Right kidney (tissue), 9 donors: ENCODE data around the gene COL23A1.

Experiments
- DNase-seq: peaks from one replicate; pipeline ENCODE4 v3.0.0-alpha.2; 2016
- long read RNA-seq, 8 donors: transcript quantifications; one replicate each; lab custom pipeline, GENCODE V29; 2026

COL23A1 gene
- long read RNA-seq, donor 1, result 0 reads
- long read RNA-seq, donor 2, result 0 reads
- long read RNA-seq, donor 3, result 0 reads
- long read RNA-seq, donor 4, result 0 reads
- long read RNA-seq, donor 5, result 0 reads
- long read RNA-seq, donor 6, result 0 reads
- long read RNA-seq, donor 7, result 0 reads
- long read RNA-seq, donor 8, result 0 reads

DNA sequence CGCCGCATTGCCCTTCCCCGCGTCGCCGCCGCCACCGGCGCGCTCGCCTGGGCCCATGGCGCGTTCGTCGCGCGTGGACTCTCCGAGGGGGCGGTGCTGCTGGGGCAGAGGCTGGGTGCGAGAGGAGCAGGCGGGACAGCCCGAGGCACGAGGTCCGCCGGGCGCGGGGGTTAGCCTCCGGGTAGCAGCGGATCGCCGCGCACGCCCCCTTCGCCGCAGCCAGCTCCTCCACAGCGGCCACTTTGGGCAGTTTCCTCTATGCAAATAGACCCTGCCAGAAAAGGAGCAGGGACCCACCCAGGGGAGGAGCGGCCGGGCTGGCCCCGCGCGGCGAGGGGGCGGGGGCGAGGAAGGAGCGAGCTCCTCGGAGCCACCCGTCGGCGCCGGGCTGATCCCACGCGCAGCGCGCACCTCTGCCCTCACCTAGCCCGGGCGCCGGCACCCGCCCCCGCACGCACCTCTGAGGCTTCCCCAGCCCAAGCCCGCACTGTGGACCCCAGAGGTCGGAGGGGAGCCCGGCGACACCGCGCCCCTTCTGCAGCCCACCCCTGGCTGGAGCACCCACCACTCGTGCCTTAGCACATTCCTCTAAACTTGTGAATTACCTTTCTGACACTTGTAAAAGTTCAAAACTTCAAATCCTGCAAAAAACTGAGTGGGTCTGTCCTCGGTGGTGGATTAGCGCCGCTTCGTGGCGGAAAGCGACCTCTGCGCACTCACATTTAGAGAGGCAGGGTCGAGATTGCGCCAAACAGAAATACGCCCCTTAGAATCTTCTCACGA, at the start of gene COL23A1:
COL23A1 (minus strand) TSS at position 253 of the 783 bp plus-strand sequence.
- DNase-seq, result peak; percentile 86

GRCh38 chr5:178637356-178638074, 47.3 kb upstream of the COL23A1 start:
- no peak for DNase-seq

GRCh38 chr5:178632285-178632684, 42.1 kb upstream of the COL23A1 start:
- no peak for DNase-seq

DNA sequence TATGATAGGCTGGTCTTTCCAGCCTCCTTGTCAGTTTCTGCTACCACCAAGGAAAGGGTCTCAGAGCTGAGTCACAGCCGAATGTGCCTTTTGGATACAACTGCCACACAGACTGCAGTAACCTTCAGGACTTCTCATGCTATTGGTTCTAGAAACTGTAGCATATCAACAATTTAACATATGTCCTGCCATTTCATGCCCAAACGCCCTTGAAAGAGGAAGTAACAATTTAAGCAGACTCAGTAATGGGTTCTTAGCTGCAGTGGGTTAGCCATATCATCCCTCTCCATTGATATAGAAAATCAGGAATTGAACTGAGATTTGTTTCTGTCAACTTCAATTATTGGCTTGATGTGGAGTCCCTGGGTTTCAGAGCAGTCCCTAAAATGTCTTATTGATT, 40.8 kb upstream of the COL23A1 start:
- DNase-seq, result no peak

DNA sequence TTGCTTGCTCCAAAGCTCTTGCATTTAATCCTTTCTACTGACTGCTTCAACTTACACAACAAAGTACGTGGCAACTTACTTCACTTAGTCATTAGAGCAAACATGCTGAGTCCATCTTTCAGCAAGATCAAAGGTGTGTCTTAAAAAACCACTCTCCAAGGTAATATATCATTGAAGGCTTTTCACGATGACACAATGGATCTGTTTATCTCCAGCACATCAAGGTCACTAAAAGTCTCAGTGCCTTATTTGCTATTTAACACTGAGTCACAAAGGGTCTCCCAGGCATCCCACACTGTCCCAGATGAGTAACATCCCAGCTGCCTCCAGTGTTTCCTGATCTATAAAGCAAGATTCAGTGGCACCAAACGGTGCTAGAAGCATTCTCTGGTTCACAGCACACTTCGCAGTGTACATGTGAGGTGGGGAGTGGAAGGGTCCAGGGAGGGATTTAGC, 40.3 kb upstream of the COL23A1 start:
- DNase-seq, result peak; percentile 5

GRCh38 chr5:178627259-178627598, 37.0 kb upstream of the COL23A1 start:
- DNase-seq, result peak; percentile 76

DNA sequence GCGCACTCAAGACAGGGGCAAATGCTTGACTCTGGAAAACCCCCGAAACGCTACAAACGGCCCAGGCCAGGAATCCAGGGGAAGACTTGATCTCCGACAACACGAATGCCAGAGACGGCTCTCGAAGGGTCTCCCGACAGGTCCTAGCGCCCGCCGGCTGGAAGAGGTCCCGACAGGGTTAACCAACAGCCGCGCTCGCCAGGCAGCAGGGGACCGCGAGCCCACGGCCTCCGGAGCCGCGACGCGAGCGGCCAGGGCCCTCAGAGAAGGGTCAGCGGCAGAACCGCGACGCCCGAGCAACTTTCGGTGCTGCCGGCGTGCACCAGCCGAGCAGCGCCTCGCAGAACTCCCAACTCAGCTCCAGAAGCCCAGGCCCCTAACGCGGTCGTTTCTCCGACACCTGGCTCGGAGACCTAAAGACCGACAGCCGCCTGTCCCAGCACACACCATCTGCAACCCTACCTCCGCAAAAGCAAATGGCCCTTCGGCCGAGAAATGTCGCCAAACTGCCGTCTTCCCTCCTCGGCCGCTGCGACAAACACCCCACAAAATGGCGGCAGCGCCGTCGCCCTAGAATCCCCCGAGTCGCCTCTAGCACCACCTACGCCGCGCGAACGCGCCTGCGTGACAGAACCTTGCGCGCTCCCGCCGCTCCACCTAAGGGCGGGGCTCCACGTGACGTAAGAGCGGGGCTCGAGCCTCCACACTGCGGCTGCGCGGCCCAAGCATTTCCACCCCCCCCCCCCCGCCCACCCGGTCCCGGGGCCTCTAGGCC, 36.5 kb upstream of the COL23A1 start, which contains the start of gene CLK4:
CLK4 (minus strand) TSS at position 567 of the 775 bp plus-strand sequence. CDS start 3,634 bp downstream, outside the sequence.
- peak; percentile 99 for DNase-seq

DNA sequence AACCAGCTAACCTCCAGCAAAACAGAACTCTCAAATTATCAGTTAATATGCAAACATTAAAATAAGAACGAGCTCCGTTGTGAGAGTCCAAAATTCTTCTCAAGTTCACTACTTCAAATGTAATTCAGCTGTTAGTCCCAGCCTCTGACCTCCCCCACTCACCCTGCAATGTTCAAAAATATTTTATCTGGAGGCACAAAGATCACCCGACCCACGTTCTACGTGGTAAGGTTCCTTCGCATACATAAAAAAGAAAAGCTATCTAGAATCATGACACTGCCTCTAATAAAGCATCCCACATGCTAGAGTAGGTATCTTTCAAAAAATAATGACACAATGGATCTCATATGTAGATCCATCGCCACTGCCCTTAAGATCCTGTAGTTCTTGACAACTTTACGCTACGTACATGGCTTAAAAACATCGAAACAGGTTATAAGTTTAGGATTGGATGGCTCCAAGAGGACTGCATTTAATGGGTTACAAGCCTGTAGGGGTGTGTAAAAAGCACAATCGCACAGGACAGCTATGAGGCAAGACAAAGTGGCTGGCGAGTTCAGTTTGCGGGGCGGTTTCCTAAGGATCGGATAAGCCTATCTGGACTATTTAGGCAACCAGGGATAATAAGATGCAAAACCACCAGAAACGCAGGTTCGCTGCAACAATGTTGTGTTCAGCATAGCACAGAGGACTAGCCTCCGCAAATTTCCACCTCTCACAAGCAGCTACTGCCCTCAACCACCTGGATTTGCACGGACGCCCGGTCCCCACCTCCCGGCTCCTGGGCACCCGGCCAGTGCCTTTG, 35.7 kb upstream of the COL23A1 start:
- DNase-seq, result no peak

GRCh38 chr5:178624631-178625546, 34.7 kb upstream of the COL23A1 start:
- DNase-seq, result peak; percentile 52

DNA sequence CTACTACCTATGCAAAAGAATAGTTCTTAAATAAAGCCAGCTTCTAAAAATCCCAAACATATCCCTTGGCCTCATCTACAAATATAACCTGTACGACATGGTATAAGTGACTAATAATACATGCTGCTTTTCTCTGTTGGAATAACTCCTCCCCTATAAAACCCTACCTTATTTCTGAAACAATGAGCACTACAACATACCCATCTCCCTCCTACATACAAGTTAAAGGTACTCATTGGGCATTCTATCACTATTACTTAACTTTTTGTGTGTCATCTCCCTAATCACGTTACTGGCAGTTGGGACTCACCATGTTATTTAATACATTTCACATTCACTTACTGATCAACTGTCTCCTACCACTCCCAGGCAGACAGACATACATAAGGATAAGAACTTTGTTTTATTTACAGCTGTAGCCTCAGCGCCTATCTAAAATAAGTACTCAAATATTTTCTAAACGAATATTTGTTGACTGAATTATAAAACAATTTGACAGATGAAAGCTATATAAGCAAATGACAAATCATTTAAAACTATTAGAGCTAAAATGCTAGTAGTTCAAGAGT, 32.6 kb upstream of the COL23A1 start:
- no peak for DNase-seq

DNA sequence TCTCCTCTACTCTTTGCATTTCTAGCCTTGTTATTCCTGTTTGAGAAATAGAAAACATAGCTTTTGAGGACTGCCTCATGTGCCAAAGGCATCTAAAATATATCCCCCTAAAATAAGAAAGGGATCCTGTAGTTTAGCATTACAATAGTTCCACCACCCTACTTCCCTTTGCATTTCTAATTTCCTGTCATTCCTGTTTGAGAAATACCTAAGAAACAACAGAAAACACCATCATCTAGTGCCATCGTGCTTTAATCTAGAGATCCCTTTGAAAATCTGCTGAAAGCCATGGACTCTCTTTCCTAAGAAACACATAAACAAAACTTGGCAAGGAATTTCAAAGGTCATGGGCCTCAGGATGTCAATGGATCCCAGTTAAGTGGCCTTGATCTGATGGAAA, 29.2 kb upstream of the COL23A1 start:
- DNase-seq, result no peak

- no peak for DNase-seq
Observed at GRCh38 chr5:178612299-178612698, 22.1 kb upstream of the COL23A1 start.

DNA sequence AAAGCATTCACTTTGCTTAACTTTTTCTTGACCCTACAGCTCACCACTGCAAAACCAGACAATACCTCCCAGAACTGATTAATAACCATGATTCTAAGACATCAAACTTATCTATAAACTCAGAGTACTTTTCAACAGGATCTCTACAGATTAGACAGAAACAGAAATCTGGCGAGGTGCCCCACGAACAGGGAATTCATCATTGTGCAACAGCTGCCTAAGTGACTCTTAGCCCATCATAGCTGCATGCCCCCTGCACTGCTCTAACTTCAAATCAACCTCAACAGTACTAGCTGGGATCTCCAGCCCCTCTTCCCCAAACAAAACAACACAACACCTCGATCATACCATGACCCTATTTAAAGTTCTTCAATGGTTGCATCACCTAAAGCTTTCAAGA, 16.1 kb upstream of the COL23A1 start:
- no peak for DNase-seq

DNA sequence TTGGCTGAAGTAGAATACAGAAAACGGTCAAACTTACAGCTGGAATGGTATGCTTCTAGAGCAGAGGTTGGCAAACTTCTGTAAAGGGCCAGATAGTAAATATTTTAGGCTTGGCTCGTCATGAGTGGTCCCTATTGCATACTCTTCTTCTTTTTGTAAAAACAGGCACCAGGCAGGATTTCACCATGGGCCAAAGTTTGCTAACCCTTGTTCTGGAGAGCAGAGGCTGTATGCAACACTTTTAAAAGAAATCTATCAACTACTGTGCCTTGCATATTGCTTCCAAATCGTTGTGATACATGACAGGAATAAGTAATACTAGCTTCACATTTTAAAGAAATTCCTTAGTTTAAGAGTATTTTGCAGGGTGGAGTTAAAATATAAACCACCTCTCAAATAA, 15.6 kb upstream of the COL23A1 start:
- no peak for DNase-seq

GRCh38 chr5:178602752-178603151, 12.6 kb upstream of the COL23A1 start:
- DNase-seq, result no peak

- DNase-seq, result no peak
Observed at GRCh38 chr5:178595750-178596149, 5.6 kb upstream of the COL23A1 start.

DNA sequence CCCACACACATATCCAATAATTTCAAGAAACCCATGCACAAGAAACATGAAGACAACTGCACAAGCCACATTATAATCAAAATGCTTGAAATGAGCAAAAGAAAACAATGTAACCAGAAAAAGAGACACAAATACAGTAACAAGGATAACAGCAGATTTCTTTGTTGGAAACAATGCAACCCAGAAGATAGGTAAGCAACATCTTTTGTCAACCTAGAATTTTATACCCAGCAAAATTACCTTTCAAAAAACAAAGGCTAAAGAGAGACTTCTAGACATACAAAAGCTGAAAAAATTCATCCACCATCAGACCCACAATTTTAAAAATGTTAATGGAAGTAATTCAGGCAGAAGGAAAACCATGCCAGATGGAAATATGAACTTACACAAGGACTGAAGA, 5.0 kb upstream of the COL23A1 start:
- no peak for DNase-seq

DNA sequence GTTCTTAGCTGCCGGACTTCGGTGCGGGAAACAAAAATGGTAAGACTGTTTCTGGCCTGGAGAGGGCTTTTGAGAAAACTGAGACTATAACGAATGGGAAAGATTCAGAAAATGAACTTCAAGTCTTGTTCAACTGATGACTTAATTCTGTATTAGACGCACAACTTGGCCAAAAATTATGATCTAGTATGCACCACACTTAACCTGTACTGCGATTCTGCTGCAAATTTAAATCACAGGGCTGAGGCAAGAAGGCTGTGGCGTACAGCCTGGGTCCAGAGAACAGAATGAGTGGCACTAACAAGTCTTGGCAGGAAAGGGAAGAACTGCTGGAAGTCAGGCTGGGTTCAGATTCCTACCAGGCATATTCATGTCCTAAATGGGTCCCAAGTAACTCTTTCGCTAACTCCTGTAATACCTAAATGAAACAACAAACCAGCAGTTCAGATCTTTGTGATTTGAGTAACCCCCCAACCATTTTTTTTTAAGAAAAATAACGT, 781 bp upstream of the COL23A1 start:
- DNase-seq, result no peak

DNA sequence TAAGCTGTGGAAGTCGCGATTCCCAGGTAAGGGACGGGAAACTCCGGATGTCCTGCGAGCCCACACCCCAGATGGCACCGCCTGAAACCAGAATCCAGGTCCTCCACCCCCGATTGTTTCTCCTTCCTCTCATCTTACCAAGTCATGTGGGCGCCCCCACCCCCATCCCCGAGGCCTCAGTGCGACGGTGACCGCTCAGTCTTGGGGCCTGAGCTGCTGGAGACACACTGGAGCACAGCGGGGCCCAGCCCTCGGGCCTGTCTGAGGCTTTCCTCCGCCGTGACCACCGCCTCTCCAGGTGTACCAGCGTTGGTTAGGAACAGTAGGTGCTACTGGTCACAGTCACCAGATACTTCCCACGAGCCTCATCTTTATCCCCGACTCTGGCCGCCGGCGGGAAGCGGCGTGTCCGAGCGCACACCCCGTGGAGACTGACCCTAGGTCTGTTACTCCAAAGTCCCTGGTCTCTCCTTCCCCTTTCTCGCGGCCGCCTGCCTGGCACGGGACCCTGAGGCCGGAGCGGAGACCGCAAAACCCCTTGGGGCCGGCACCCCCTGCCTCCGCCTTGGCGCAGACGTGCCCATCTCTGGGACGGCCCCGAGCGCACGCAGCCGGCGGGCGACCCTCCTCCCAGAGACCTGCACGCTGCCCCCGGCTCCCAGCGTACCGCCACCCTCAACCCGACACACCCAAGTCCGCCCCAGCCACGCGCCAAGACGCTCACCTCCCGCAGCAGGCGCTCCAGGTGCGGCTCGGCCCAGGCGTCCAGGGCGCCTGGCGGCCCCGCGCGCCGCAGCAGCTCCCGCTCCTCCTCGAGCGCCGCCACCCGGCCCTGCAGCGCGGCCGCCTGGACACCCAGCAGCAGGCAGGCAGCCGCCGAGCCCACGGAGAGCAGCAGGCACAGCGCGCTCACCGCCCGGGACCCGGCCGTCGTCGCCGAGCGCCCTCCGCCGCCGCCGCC, 733 bp downstream of the COL23A1 start:
- peak; percentile 63 for DNase-seq
